ENCODE measurements around the gene CALM1. TPM values are rescaled to one million over a fixed set of nuclear protein-coding genes. Genes with fewer than 3 reads are reported as not detected.

CALM1 gene
- total and polyA plus RNA-seq, 10 of the 15 experiments (the other 5 are each of a cell fraction or from before 2014, with no cell fraction given) = 110 to 729 (median 261) TPM

DNA sequence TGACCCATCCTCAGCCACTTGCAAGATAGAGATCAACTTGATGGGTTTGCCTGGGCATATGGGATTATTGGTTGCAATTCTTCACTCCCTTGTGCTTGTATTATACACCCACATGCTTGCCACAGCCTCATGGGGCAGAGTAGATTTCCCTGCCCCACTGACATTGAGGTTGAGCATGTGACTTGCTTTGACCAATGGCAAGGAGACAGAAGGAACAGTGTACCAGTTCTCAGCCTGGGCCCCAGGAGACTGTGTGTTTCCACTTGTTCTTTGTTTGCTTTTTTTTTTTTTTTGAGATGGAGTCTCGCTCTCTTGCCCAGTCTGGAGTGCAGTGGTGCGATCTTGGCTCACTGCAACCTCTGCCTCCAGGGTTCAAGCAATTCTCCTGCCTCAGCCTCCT, 31.8 kb downstream of the CALM1 start:
- H2AFZ ChIP-seq (ENCODE audit: control insufficient read depth, low read depth, low read length) = no peak overlapping the region
- BruUV-seq (replicated peaks) = no TSS peak
- ChIA-PET POLR2A (no interaction called here), SMC1A (ENCODE audit: uncharacterized antibody, unreplicated experiment) (no interaction called here), RAD21 (ENCODE audit: unreplicated experiment) (no interaction called here), CTCF (no interaction called here)
- H3K27me3 ChIP-seq (replicated peaks in 1 of 2; ENCODE audit: control insufficient read depth in 2 of 2, insufficient read depth in 2 of 2, low read length in 1 of 2) = no peaks in the 10 kb centered on the region; a peak in 2 of 4 replicates
- no peak overlapping the region for H3K9ac ChIP-seq (ENCODE audit: control insufficient read depth, insufficient read depth, low read length)
- FAIRE-seq (no peak), DNase-seq (ENCODE audit: low read depth, low spot score) (no peak), ATAC-seq (no peak)
- no peaks in the 10 kb centered on the region for H3K36me3 ChIP-seq (ENCODE audit: control insufficient read depth in 2 of 2, insufficient read depth in 2 of 2, low read length in 1 of 2)
- in situ Hi-C loops (cut with MboI) = no loop called here
- TF ChIP-seq CHD4 (IDR thresholded peaks at IDR 0.05) (no peak), IRF4 (IDR thresholded peaks at IDR 0.05; ENCODE audit: low read depth, low read length) (no peak), ZSCAN29 (IDR thresholded peaks at IDR 0.05) (no peak), CBX5 (IDR thresholded peaks at IDR 0.05; ENCODE audit: low read depth) (no peak), RAD51 (IDR thresholded peaks at IDR 0.05) (no peak), SIX5 (IDR thresholded peaks at IDR 0.05; ENCODE audit: low read depth, low read length, severe bottlenecking) (no peak), LARP7 (IDR thresholded peaks at IDR 0.05) (no peak), YBX1 (IDR thresholded peaks at IDR 0.05) (no peak), MEF2B (IDR thresholded peaks at IDR 0.05; ENCODE audit: partially characterized antibody, poor library complexity, severe bottlenecking) (no peak)
- TF ChIP-seq, protein P1, sequence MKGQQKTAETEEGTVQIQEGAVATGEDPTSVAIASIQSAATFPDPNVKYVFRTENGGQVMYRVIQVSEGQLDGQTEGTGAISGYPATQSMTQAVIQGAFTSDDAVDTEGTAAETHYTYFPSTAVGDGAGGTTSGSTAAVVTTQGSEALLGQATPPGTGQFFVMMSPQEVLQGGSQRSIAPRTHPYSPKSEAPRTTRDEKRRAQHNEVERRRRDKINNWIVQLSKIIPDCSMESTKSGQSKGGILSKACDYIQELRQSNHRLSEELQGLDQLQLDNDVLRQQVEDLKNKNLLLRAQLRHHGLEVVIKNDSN (IDR thresholded peaks at IDR 0.05; ENCODE audit: borderline replicate concordance, extremely low read length, insufficient read depth, low read depth, low read length) = no peak
- TF ChIP-seq, protein P2, sequence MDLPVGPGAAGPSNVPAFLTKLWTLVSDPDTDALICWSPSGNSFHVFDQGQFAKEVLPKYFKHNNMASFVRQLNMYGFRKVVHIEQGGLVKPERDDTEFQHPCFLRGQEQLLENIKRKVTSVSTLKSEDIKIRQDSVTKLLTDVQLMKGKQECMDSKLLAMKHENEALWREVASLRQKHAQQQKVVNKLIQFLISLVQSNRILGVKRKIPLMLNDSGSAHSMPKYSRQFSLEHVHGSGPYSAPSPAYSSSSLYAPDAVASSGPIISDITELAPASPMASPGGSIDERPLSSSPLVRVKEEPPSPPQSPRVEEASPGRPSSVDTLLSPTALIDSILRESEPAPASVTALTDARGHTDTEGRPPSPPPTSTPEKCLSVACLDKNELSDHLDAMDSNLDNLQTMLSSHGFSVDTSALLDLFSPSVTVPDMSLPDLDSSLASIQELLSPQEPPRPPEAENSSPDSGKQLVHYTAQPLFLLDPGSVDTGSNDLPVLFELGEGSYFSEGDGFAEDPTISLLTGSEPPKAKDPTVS (IDR thresholded peaks at IDR 0.05; ENCODE audit: low read depth, low read length) = no peak
- TF ChIP-seq, protein P3, sequence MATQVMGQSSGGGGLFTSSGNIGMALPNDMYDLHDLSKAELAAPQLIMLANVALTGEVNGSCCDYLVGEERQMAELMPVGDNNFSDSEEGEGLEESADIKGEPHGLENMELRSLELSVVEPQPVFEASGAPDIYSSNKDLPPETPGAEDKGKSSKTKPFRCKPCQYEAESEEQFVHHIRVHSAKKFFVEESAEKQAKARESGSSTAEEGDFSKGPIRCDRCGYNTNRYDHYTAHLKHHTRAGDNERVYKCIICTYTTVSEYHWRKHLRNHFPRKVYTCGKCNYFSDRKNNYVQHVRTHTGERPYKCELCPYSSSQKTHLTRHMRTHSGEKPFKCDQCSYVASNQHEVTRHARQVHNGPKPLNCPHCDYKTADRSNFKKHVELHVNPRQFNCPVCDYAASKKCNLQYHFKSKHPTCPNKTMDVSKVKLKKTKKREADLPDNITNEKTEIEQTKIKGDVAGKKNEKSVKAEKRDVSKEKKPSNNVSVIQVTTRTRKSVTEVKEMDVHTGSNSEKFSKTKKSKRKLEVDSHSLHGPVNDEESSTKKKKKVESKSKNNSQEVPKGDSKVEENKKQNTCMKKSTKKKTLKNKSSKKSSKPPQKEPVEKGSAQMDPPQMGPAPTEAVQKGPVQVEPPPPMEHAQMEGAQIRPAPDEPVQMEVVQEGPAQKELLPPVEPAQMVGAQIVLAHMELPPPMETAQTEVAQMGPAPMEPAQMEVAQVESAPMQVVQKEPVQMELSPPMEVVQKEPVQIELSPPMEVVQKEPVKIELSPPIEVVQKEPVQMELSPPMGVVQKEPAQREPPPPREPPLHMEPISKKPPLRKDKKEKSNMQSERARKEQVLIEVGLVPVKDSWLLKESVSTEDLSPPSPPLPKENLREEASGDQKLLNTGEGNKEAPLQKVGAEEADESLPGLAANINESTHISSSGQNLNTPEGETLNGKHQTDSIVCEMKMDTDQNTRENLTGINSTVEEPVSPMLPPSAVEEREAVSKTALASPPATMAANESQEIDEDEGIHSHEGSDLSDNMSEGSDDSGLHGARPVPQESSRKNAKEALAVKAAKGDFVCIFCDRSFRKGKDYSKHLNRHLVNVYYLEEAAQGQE (IDR thresholded peaks at IDR 0.05; ENCODE audit: low read depth, low read length) = no peak
- intact Hi-C loops (cut with micrococcal nuclease; ENCODE audit: unreplicated experiment) = loop anchor here (10.0 kb wide), 1 partner anchor 176 kb away; no protein-coding TSS in a partner anchor
- H3K4me3 ChIP-seq = no peak overlapping the region
- H3K4me2 ChIP-seq (ENCODE audit: control insufficient read depth, insufficient read depth) = no peak overlapping the region
- no peaks in the 10 kb centered on the region for H3K79me2 ChIP-seq (ENCODE audit: control insufficient read depth, insufficient read depth, low read length)
- no peak overlapping the region for H3K27ac ChIP-seq (ENCODE audit: control insufficient read depth, insufficient read depth)
- H4K20me1 ChIP-seq (ENCODE audit: control insufficient read depth, insufficient read depth) = no peaks in the 10 kb centered on the region
- 17% methylated on average over 1 of the region's 2 CpGs for WGBS (ENCODE audit: insufficient coverage, insufficient replicate concordance, low lambda C conversion rate, missing lambda C conversion rate)
- H3K4me1 ChIP-seq (ENCODE audit: control insufficient read depth, insufficient read depth, low read length) = no peaks in the 10 kb centered on the region
- H3K9me3 ChIP-seq (replicated peaks; ENCODE audit: control insufficient read depth, insufficient read depth, low read length) = no peaks in the 10 kb centered on the region

Measured in GM12878 (cell line).